NCI-H128 (cell line): Measurements from ENCODE around the gene KCNK4.
A peak's percentile ranks its signal among the peaks of the same experiment; 100 is the strongest.
"Not testable (repeated sequence)": the region's sequence is repeated elsewhere in the genome, so short reads cannot be mapped to it uniquely, and the experiment has no call there.

ENCODE experiments used
- DNase-seq: peaks from one replicate; lab custom pipeline; 2025; ENCODE audit not compliant: unreplicated experiment; lab: John Stamatoyannopoulos, UW

Gene KCNK4

DNA sequence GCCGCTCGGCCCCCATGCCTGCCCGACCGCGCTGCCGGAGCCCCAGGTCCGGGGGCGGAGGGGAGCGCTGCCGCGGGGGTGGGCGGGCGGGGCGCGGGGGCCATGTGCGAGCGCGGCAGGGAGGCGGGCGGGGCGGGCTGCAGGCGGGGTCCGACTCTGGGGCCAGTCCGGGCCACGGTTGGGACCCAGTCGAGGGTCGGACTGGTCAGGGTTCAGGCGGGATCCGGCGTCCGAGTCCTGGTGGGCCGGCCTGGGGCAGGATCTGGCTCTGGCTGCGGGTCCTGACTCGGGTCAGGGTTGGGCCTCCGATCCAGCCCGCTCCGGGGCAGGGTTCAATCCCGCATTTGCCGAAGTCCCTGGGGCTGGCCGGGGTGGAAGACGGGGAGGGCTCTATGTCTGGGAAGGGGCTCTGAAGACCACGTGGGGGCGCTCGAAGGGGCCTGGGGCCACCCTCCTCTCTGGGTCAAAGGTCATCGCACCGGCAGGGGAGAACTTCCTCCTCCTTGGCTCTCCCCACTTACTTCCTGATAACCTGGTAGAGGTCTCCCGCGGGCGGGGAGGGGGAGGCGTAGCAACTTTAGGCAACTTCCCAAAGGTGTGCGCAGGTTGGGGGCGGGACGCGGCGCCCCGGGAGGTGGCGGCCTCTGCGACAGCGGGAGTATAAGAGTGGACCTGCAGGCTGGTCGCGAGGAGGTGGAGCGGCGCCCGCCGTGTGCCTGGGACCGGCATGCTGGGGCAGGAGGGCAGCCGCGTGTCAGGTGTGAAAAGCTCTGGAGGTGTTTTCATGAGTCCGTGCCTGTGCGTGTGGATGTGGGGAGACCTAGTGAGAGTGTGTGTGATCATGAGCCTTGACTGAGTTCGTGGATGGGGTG is 14.8 kb downstream of the KCNK4 start:
- DNase-seq = no peak

DNA sequence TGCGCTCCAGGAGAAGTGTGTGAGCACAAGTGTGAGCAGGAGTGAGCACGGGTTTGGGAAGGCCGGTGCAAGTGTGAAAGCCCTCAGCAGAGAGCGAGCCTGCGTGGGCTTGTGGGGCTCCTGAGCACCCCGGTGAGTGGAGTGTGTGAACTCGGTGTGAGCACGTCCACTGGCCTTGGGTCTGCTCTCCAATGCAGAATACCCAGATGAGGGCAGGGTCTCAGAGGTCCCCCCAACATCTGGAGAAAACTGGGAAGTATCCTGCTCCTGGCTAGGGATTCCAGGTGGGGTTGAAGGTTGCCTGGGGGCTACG is 15.4 kb downstream of the KCNK4 start:
- DNase-seq = no peak

DNA sequence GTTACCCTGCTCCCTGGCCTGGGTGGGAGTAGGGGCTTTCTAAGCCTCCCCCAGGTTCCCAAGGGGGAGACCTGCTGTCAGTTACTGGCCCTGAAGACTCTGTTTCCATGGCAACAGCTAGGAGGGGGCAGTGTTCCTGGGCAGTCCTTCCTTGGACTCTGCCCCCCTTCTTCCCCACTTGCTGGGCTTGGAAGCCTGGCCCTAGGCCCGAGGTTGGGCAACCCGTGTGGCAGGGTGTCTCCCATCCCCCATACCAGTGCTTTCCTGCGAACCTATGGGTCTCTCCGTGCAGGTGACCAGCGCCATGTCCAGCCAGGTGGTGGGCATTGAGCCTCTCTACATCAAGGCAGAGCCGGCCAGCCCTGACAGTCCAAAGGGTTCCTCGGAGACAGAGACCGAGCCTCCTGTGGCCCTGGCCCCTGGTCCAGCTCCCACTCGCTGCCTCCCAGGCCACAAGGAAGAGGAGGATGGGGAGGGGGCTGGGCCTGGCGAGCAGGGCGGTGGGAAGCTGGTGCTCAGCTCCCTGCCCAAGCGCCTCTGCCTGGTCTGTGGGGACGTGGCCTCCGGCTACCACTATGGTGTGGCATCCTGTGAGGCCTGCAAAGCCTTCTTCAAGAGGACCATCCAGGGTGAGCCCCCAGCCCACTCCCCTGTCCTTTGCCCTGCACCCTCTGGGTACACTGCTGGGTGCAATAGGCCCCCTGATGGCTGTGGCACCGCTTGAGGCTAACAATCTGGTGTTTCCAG is 15.9 kb downstream of the KCNK4 start:
- no peak for DNase-seq

DNA sequence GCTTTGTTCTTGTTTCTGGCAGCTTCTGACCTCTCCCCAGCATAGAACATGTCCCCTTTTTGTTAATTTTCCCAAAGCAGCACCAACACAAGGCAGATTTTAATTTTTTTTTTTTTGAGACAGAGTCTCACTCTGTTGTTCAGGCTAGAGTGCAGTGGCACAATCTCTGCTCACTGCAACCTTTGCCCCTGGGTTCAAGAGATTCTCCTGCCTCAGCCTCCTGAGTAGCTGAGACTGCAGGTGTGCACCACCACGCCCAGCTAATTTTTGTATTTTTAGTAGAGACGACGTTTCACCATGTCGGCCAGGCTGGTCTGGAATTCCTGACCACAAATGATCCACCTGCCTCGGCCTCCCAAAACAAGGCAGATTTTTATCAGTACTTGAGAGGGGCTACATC is 16.7 kb downstream of the KCNK4 start:
- not testable (repeated sequence) for DNase-seq

DNA sequence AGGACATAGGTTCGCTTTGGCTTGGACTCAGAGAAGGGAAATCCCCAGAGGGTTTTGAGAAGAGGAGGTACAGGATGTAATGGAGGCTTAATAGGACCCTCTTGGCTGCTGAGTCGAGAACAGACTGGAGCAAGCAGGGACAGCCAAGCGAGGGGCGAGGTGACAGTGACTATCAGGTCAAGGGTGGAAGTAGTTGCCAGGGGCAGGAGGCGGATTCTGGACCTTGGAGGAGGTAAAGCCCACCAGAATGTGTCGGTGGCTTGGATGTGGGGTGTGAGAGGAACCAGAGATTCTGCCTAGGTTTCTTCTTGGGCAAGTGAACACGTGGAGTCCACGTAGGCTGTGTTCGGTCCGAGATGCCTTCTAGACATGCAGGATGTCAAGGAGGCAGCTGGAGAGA is 21.8 kb downstream of the KCNK4 start:
- no peak for DNase-seq

DNA sequence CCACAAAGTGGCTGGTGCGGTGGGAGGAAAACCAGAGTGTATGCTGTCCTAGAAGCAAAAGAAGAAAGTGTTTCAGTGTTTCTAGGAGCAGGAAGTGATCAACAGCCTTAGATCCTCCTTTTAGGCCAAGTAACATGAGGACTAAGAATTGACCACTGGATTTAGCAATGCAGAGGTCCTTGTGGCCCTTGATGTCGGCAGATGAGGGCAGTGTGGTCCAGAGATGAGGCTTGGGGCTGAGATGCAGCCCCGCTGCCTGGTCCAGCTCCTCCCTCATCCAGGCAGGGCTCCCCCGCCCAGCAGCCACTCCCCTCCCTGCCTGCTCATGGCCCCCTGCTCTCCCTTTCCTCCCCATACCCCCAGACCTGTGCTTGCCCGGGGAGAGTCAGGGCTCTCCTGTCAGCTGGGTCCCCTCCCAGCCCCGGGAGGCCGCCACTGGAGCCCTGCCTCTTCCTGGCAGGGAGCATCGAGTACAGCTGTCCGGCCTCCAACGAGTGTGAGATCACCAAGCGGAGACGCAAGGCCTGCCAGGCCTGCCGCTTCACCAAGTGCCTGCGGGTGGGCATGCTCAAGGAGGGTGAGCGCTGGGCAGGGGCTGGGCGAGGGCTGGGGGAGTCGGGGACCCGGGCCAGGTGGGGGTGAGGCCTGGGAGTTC is 22.5 kb downstream of the KCNK4 start:
- DNase-seq = no peak

DNA sequence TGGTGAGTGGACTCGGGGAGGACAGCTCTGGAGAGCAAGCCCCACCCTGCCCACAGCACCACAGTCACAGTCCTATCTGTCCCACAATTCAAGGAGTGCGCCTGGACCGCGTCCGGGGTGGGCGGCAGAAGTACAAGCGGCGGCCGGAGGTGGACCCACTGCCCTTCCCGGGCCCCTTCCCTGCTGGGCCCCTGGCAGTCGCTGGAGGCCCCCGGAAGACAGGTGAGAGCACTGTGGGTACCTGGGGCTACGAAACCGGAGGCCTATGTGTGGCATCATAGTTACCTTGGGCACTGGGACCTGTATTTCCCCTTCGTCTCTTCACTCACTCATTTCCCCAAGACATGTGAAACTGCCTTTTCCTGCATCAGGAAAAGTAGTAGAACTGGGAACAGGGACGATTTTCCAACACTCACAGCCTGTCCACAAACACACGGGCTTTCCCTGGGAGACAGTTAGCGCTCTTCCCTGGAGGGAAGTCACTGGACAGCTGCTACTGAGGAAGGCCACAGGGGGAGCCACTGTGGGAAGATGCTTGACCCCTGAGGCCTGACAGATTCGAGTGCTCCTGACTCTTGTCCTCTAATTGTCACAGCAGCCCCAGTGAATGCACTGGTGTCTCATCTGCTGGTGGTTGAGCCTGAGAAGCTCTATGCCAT is 23.2 kb downstream of the KCNK4 start:
- no peak for DNase-seq

DNA sequence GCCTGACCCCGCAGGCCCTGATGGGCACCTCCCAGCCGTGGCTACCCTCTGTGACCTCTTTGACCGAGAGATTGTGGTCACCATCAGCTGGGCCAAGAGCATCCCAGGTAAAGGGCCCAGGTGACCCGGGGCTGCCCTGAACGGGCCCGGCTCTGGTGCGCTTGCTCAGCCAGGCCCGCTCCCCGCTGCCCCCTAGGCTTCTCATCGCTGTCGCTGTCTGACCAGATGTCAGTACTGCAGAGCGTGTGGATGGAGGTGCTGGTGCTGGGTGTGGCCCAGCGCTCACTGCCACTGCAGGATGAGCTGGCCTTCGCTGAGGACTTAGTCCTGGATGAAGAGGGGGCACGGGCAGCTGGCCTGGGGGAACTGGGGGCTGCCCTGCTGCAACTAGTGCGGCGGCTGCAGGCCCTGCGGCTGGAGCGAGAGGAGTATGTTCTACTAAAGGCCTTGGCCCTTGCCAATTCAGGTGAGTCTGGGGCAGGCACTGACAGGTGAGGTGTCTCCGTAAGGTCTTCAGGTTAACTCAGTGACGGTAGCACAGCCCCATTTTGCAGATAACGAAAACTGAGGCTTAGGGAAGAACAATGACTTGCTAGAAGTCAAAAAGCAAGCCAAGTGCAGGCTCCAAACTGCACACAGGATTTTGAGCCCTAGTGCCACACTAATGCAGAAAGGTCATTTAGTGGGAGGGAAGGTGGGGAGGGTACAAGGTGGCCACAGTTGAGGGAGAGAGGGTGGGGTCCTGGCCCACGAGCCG is 23.9 kb downstream of the KCNK4 start:
- DNase-seq = no peak

DNA sequence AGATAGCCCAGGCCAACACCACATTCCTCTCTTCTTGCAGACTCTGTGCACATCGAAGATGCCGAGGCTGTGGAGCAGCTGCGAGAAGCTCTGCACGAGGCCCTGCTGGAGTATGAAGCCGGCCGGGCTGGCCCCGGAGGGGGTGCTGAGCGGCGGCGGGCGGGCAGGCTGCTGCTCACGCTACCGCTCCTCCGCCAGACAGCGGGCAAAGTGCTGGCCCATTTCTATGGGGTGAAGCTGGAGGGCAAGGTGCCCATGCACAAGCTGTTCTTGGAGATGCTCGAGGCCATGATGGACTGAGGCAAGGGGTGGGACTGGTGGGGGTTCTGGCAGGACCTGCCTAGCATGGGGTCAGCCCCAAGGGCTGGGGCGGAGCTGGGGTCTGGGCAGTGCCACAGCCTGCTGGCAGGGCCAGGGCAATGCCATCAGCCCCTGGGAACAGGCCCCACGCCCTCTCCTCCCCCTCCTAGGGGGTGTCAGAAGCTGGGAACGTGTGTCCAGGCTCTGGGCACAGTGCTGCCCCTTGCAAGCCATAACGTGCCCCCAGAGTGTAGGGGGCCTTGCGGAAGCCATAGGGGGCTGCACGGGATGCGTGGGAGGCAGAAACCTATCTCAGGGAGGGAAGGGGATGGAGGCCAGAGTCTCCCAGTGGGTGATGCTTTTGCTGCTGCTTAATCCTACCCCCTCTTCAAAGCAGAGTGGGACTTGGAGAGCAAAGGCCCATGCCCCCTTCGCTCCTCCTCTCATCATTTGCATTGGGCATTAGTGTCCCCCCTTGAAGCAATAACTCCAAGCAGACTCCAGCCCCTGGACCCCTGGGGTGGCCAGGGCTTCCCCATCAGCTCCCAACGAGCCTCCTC is 24.8 kb downstream of the KCNK4 start:
- not testable (repeated sequence) for DNase-seq

DNA sequence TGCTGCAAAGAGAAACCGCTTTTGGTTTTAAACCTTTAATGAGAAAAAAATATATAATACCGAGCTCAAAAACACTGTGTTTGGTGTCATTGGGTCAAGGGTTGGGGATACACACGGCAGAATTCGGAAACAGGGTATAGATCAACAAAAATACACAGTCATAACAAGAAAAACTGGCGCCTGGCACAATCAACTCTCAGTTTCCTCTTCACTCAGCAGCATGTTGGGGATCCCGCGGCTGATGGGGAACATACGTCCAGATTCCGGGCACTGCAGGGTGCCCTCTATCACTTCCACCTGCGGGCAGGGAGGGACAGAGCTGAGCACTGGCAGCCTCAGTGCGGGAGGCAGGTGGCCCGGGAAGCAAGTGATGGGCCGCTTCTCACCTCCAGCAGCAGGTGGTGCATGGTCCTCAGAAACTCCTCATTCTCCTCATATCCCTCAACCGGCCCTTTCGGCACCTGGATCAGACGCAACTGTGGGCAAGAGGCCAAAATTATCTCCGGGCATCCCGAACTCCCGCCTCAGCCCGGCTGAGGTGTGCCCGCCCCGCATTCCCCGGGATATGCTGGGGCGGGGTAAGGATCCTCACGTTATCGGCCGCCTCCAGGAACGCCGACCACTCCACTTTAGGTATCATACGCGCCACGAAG is 25.7 kb downstream of the KCNK4 start:
- DNase-seq = no peak

DNA sequence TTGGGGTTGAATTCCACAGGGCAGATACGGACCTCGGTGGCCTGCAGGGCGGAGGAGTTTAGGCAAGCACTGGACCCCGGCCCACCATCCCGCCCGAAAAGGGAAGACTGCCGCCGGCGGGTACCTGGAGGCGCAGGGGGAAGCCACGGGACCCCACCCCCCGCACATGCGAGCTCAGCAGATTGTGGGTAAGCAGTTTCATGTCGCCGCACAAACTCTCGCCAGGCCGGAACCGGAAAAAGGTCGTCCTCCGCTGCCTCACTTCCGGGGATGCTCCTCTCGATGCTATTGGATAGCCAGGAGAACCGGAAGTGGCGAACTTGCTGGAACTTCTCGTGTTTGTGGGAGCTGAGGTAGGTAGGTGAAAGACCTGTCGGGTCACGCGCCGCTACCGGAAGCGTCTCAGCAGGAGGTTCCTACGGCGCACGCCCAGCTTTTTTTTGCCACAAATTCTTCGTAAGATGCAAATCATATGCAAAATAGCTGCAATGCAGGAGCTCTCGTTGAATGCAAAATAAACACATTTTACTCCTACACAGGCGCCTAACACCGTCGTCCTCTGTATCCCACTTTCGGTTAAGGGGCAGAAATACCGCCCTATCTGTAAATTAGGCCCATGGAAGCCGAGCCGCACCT is 26.3 kb downstream of the KCNK4 start, which contains the start of gene TRMT112:
TSS of gene TRMT112 (minus strand) at position 235 of the 636 bp plus-strand sequence. CDS start at position 202, 33 bp downstream.
- peak; percentile 97 for DNase-seq

DNA sequence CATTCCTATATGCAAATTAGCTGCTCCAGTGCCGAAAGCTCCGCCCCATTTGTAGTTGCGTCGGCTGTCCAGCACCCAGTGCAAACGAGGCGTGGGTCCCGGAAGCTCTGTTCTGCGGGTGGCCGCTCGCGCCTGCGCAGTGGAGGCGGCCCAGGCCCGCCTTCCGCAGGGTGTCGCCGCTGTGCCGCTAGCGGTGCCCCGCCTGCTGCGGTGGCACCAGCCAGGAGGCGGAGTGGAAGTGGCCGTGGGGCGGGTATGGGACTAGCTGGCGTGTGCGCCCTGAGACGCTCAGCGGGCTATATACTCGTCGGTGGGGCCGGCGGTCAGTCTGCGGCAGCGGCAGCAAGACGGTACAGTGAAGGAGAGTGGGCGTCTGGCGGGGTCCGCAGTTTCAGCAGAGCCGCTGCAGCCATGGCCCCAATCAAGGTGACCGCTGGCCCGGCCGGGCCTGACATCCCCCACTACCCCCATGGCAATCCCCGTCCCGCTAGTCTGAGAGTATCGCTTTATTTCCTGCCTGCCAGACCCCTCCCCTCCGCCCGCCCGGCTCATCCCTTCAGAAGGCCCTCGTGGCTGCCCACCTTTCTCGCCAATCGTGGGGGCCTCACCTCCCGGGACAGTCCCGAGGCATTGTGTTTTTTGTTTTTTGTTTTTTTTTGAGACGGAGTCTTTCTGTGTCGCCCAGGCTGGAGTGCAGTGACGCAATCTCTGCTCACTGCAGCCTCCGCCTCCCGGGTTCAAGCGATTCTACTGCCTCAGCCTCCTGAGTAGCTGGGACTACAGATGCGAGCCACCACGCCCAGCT is 27.1 kb downstream of the KCNK4 start, which contains the start of gene PRDX5:
TSS of gene PRDX5 (plus strand) at position 161 of the 805 bp plus-strand sequence. CDS start at position 256, 95 bp downstream.
- DNase-seq = peak; percentile 93

DNA sequence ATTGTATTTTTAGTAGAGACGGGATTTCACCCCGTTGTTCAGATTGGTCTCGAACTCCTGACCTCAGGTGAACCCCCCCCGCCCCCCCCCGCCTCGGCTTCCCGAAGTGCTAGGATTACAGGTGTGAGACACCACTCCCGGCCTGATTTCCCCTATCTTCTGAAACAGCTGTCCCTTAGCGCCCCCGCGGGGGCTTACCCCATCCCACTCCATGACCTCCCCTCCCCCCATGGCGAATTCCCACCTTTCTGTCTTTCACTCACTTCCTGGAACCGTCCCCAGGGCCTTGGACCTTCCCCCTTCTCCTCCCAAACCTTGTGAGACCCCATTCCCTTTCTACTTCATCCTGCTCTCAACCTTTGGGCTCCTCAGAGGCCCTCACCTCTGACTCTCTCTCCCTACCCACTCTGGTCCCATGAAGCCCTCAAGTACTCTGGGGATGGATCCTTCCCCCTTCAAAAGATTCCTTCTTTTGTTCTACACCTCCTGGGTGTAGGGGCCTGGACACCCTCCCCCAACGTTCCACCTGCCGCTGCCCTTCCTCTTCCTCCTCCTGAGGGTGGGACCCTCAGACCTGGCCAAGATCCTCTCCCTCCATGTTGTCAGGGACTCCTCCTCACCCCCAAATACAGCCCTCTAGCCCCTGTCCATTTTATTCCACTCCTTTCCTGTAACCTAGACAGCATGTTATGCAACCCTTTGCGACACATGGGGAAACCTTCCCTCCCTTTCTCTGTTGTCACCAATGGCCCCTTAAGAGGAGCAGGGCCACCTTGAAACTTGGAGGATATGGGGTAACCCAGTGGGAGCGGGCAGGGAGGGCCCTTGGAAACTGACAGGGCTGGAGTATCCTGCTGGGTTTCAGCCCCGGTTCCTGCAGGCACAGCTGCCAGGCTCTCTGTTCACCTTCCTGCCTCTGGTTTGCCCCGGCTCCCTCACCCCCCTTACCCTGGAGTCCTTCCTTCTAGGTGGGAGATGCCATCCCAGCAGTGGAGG is 28.0 kb downstream of the KCNK4 start:
- no peak for DNase-seq

DNA sequence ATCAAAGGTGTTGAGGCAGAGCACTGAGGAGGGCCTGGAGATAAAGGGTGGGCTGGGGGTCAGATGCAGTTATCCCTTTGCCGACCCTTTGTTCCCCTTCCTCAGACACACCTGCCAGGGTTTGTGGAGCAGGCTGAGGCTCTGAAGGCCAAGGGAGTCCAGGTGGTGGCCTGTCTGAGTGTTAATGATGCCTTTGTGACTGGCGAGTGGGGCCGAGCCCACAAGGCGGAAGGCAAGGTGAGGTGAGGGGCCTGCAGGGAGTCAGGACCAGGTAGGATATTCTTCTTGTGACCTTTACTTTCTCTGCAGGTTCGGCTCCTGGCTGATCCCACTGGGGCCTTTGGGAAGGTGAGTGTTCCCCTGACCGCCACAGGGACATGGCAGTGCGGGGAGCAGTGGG is 29.5 kb downstream of the KCNK4 start:
- no peak for DNase-seq

DNA sequence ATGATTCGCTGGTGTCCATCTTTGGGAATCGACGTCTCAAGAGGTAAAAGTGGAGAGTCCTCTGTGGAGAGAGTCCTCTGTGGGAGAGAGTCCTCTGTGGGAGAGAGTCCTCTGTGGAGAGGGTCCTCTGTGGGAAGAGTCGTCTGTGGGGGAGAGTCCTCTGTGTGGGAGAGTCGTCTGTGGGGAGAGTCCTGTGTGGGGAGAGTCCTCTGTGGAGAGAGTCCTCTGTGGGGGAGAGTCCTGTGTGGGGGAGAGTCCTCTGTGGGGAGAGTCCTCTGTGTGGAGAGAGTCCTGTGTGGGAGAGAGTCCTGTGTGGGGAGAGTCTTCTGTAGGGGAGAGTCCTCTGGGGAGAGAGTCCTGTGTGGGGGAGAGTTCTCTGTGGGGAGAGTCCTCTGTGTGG is 29.9 kb downstream of the KCNK4 start:
- no peak for DNase-seq

DNA sequence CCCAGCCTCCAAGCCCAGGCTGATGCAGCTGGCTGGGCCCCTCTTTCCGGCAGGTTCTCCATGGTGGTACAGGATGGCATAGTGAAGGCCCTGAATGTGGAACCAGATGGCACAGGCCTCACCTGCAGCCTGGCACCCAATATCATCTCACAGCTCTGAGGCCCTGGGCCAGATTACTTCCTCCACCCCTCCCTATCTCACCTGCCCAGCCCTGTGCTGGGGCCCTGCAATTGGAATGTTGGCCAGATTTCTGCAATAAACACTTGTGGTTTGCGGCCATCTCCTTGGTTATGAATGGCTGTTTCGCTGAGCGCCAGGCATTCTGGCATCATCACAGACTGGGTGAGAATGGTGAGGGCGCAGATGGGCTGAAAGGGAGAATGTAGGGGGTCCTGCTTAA is 30.4 kb downstream of the KCNK4 start:
- DNase-seq = no peak

DNA sequence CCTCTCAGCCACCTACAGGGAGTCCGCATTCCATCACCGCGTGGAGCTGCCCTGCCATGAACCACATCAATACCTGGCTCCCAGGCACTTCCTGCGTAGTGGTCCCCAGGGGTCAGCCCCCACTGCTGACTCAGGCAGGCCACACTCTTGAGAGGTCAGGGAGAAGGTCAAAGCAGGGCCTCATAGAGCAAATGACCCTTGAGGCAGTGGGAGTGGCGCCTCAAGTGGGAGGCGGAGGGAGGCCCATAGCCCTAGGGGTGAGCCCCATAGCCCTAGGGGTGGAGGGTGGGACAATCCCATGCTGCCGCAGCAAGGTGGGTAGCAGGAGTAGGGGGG is 31.8 kb downstream of the KCNK4 start:
- DNase-seq = no peak
